ENCODE measurements around the gene PEX6. TPM values are rescaled to one million over a fixed set of nuclear protein-coding genes. Genes with fewer than 3 reads are reported as not detected.

The PEX6 gene
- total RNA-seq, 1 donor from 2014 or later, result 8.9 TPM

DNA sequence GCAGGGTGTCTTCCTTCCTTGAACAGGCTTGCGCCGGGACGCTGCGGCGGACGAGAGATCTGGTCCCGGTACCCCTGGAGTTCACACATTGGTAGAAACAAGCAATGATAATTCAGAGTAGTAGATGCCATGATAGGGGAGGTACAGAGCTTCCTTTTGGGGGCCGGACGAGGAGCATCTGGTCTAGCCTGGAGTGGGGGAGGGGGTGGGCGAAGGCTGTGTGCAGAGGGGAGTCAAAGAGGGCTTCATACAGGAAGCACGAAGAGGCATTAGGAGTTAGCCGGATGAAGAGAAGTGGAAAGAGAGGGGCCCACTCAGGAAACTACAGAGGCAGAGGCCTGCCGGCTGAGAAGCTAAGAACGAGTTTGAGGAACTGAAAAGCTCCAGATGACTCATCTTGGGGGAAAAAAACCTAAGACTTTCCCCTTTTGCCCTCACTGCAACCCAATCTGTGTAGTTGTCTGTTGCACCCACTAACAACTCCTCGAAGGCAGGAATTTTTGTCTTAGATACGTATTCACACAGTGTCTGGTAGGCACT is 49.1 kb downstream of the PEX6 start:
- H3K27ac ChIP-seq, result peak overlapping the region; percentile 81 to 87
- peak overlapping the region; percentile 69 to 79 for H3K4me3 ChIP-seq
- H3K4me1 ChIP-seq, result peaks cover 0 to 12% of the 10 kb centered on the region in 2 donors
- peaks cover 8% of the 10 kb centered on the region in 2 donors for H3K36me3 ChIP-seq
- DNase-seq (ENCODE audit: low spot score in 2 of 2), result peak in 1 of 2 donors; percentile 10
- intact Hi-C loops (cut with DNase I), result loop anchor here (2.0 kb wide), 5 partner anchors 29 to 123 kb away; partner anchors contain the start of genes CUL7, GNMT, KLHDC3 and PEX6
- TF ChIP-seq CTCF (IDR thresholded peaks at IDR 0.05), result no peak
- H3K27me3 ChIP-seq, result no peaks in the 10 kb centered on the region
- no peaks in the 10 kb centered on the region for H3K9me3 ChIP-seq

DNA sequence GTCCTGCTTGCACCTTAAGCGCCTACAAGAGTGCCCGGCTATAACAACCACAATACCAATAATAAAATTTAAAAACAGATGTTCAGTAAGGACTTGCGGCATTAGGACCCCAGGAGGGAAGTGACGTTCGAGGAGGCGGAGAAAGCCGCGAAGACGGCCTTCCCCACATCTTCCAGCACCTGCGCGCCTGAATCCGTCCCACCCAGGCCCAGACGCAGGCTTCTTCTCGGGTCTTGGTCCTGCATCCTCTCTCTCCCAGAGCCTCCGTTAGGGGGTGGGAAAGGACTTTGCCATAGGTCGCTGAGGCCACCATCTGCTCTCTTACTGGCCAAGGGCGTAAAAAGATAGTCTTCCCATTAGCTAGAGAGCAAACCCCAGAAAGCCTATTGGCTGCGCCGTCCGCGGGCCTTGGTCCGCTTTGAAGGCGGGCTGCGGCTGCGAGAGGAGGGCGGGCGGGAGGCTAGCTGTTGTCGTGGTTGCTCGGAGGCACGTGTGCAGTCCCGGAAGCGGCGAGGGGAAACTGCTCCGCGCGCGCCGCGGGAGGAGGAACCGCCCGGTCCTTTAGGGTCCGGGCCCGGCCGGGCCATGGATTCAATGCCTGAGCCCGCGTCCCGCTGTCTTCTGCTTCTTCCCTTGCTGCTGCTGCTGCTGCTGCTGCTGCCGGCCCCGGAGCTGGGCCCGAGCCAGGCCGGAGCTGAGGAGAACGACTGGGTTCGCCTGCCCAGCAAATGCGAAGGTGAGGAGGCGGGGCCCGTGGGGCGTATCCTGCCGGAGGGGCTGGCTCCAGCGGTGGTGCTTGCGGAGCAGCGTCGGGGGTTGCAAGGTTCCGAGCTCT is 49.8 kb downstream of the PEX6 start, which contains the start of gene CNPY3:
Gene CNPY3, plus strand, starts transcription at position 495 of the 835 bp plus-strand sequence. Its CDS starts 91 bp downstream, at position 586.
- DNase-seq (ENCODE audit: low spot score in 2 of 2), result peak; percentile 86 to 97
- H3K36me3 ChIP-seq, result peaks cover under 1 to 1% of the 10 kb centered on the region in 2 donors
- peak within 1 kb of the TSS; percentile 81 to 87 for H3K27ac ChIP-seq
- no peak for TF ChIP-seq CTCF (IDR thresholded peaks at IDR 0.05)
- H3K4me1 ChIP-seq, result peaks cover 0 to 12% of the 10 kb centered on the region in 2 donors
- intact Hi-C loops (cut with DNase I), result loop anchor here (2.0 kb wide), 5 partner anchors 28 to 124 kb away; partner anchors contain the start of genes CUL7, GNMT, KLHDC3 and PEX6
- peak within 1 kb of the TSS; percentile 69 to 79 for H3K4me3 ChIP-seq
- H3K27me3 ChIP-seq, result no peaks in the 10 kb centered on the region
- H3K9me3 ChIP-seq, result no peaks in the 10 kb centered on the region

DNA sequence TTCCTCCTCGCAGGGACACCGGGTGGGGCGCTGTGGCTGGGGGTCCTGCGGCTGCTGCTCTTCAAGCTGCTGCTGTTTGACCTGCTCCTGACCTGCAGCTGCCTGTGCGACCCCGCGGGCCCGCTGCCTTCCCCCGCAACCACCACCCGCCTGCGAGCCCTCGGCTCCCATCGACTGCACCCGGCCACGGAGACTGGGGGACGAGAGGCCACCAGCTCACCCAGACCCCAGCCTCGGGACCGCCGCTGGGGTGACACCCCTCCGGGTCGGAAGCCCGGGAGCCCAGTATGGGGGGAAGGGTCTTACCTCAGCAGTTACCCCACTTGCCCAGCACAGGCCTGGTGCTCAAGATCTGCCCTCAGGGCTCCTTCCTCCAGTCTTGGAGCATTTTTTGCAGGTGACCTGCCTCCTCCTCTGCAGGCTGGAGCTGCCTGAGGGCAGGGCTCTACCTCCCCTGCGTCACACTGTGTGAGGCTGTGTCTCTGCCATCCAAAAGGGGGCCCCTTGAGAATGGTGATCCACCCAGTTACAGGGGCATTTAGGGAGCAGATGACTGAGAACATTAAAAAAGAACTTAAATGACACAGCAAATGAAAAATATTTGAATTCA is 53.6 kb downstream of the PEX6 start:
- H3K27ac ChIP-seq, result no peak overlapping the region
- no peaks in the 10 kb centered on the region for H3K27me3 ChIP-seq
- TF ChIP-seq CTCF (IDR thresholded peaks at IDR 0.05), result no peak
- DNase-seq (ENCODE audit: low spot score in 2 of 2), result no peak
- no peaks in the 10 kb centered on the region for H3K36me3 ChIP-seq
- intact Hi-C loops (cut with DNase I), result no loop called here
- H3K4me3 ChIP-seq, result no peak overlapping the region
- no peaks in the 10 kb centered on the region for H3K9me3 ChIP-seq
- peaks cover 0 to 5% of the 10 kb centered on the region in 2 donors for H3K4me1 ChIP-seq

- no peaks in the 10 kb centered on the region for H3K9me3 ChIP-seq
- no peak overlapping the region for H3K27ac ChIP-seq
- no peaks in the 10 kb centered on the region for H3K36me3 ChIP-seq
- H3K27me3 ChIP-seq, result no peaks in the 10 kb centered on the region
- no peak overlapping the region for H3K4me3 ChIP-seq
- no peak for DNase-seq (ENCODE audit: low spot score in 2 of 2)
- no peak for TF ChIP-seq CTCF (IDR thresholded peaks at IDR 0.05)
- peaks cover 0 to 2% of the 10 kb centered on the region in 2 donors for H3K4me1 ChIP-seq
- intact Hi-C loops (cut with DNase I), result no loop called here
These were observed 55.3 kb downstream of the PEX6 start for GRCh38 chr6:42923666-42924065.

DNA sequence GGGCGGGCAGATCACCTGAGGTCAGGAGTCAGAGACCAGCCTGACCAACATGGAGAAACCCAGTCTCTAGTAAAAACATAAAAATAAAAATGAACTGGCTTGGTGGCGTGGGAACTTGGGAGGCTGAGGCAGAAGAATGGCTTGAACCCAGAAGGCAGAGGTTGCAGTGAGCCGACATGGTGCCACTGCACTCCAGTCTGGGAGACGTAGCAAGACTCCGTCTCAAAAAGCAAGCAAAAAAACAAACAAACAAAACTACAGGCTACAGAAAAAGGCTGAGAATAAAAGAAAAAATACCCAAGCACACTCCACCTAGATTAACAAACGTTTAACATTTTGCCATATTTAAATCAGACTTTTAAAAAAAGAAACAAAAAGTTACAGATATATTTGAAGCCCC is 57.2 kb downstream of the PEX6 start:
- no peaks in the 10 kb centered on the region for H3K4me1 ChIP-seq
- no peaks in the 10 kb centered on the region for H3K27me3 ChIP-seq
- no peak for TF ChIP-seq CTCF (IDR thresholded peaks at IDR 0.05)
- H3K4me3 ChIP-seq, result no peak overlapping the region
- DNase-seq (ENCODE audit: low spot score in 2 of 2), result no peak
- H3K9me3 ChIP-seq, result no peaks in the 10 kb centered on the region
- no peaks in the 10 kb centered on the region for H3K36me3 ChIP-seq
- intact Hi-C loops (cut with DNase I), result no loop called here
- no peak overlapping the region for H3K27ac ChIP-seq
